NCI-H524 (cell line): Measurements from ENCODE around the gene IL32.

ENCODE experiments used
- DNase-seq, 2 experiments: peaks; one replicate each; lab custom pipeline; 2025; lab: John Stamatoyannopoulos, UW

Gene IL32

DNA sequence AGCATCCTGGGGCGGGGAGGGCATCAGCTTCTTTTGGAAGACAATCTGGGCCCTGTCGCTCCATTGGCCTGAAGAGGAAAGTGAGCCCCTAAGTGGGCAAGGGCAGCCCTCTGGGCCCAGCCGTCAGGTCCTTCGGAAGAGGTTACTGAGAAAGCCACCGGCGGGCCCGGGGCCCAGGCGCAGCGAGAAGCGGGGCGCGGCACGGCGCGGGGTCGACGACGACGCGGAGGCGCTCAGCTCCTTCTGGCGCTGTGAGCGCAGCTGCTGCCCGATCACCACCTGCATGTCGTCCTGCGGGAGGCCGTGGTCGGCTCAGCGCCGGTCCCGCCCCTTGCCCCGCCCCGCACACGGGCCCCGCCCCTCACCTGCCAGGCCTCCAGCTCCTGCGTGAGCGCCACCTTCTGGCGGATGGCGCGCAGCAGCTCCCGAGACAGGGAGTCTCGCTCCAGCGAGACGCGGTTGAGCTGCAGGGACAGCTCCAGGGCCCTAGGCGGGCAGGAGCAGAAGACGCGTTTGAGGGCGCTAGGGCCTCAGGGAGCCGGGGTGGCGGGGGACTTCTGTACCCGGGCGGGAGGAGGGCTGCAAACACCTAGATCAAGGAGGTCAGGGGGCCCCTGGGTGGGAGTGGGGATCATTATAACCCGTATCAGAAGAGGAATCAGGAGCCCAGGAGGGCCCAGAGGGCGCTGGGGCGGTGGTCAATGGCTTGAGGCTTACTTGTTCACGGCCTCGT, 37.3 kb upstream of the IL32 start:
- DNase-seq: peak; percentile 86 to 93

DNA sequence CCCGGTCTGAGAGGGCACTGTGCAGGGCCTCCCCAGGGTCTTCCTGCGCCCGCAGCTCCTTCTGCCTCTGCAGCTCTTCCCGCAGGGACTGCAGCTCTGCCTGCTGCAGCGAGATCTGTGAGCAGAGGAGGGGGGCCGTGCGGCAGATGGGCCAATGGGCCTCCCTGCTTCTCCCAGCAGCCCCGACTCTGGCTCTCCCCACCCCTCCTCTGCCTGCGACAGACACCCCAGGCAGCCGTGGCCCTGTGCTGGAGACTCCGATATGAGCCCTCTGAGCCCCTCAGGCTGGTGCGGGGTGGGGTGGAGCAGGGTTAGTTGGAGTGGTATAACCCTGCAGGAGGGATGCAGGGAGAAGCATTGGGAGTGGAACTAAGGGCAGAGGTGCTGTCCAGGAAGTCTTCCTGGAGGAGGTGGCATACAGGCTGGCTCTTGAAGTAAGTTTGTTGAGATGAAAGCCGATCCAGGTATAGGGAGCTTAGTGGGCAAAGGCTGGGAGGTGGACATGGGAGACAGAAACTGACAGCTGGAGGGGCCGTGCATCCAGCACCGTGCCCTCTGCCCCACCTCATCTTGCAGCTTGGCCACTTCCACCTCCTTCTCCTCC, 36.6 kb upstream of the IL32 start:
- peak in 1 of 2 experiments; percentile 59 for DNase-seq

DNA sequence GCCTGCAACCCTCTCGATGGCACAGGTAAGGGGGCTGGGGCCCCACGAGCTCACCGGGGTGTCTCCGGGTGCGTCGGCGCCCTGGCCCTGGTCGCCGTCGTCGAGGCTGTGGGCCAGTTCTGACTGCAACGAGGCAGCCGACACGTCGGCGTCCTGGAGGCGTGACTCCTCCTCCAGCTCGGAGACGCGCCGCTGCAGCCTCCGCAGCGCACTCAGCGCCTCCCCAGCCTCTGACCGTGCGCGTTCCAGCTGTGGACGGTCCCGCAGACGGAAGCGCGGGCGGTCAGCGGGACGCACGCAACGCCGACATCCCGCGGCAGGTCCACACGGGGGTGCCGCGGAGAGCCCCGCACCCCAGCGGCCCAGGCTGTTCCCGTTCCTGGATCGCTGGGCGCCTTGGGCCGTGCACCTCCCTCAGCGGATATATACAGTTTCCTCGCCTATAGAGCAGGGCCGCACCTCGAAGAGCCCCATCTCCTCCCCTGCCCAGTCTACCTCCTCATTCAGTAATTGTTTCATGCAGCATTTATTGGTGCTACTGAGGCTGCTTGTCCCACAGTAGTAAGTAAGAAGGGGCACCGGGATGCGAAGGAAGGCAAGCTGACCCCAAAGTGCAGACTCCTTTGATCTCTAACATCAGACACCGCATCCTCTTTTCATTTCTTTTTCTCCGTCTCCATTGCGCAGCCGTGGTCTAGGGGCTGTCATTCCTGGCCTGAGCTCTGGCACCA, 35.8 kb upstream of the IL32 start:
- DNase-seq: no peak

DNA sequence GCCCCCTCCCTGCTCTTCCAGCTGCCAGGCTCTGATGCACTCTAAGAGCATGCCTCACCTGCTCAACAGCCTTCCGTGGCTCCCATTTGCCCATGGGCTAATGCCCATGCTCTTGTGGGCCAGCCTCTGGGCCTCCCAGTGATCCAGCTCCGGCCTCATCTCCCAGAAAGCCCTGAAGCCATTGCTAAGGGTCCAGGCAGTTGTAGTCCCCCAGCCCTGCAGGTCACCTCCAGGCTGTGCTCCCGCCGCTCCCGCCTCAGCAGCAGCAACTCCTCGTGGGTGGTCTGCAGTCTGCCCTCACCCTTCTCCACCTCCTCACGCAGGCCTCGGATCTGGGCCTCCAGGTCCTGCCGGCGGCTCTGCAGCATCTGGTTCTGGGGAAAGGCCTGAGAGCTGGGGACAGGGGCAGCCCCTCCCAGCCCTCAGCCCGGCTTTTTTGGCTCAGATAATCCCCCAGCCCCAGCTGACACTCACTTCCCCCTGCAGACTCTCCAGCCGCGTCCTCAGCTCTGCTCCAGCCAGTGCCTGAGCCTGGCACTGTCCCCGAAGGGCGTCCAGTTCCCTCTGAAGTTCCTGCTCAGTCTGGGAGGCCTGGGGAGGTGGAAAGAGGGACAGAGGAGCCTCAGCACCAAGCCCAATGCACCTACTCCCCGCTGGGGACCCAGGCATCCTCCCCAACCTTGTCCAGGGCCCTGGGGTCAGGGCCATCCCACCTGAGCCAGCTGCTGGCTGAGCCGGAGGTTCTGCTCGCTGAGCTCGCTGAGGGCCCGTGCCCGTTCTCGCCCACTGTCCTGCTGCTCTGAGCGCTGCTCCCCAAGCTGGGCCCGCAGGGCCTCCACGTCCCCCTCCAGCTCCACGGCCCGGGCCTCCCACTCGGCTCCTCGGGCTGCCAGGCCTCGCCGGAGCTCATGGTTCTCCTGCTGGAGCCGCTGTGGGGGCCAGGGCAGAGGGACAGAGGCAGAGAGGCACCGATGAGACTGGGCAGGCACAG, 34.9 kb upstream of the IL32 start:
- DNase-seq: no peak

DNA sequence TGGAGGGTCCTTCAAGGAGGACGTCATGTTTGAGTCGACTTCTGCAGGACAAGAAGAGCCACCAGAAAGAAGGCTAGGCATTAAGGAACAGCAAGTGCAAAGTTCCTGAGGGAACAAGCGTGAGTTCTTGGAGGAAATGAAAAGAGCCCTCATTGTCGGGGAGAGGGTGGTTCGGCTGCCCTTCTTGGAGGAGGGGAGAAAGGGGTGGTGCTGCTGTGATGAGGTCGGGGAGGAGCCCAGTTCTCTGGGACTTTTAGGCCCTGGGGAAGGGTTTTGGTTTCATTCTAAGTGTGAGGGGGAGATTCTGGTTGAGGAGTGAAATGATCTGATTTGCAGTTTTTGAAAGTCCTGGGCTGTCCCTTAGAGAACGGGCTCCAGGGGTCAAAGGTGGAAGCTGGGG, 32.8 kb upstream of the IL32 start:
- DNase-seq: no peak

DNA sequence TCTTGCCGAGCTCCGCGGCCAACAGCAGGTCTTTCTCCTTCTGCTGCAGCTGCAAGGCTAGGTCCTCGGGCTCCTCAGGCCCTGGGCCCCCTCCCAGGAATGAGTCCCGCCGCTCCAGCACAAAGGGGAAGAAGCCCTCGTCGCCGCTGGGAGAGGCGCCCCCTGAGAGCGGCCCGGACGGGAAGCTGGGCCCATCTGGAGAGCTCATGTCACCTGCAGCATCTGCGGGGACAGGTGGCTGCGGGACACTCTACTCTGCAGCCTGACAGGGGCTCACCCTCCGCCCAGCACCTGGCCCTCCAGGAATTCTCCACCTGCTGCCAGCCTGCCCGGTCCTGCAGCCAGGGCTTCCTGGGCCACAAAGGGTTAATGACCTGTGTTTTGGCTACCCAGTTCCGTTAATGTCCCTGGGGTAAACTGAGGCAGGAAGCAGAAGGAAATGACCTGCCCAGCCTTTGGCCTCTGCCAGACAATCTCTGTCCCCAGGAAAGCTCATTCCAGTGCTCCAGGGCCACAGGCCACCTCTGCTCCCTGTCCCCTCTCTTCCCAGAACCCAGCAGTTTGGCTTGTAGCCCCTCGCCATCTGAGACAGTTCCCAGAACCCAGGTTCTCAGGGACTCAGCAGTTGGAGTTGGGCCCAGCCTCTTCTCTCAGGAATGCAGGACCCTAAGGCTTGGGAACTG, 30.0 kb upstream of the IL32 start:
- DNase-seq: no peak

DNA sequence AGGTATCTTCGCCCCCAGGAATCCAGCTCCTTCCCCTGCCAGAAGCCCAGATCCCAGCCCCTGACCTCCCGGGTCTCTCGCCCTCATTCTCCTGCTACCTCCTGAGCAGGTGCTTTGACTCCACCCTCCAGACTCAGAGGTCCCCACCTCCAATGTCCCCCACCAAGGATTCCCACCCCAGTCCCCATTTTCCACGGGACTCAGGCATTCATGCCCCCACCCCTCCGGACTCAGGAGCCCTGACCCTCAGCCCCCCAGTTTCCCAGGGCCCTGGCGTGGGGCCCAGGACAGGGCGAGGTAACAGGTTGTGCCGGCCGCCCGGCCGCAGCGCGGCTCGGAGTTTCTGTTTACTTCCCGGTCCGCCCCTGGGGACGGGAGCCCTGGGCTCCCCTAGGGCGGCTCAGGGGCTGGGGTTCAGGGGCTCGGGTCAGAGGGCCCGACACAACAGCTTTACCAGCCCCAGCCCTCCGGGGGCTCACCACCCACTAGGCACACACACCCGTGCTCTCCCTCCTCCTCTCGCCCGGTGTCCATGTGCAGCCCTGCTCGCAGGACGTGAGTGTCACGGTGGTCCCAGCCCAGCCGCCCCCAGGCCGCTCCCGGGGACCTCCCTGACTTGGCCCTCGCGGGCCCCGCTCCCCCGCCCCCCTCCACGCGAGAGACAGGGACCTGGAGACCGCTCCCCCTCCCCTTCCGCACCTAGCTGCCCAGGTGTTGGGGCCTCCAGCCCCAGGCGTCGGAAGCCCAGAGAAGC, 29.3 kb upstream of the IL32 start:
- no peak for DNase-seq

DNA sequence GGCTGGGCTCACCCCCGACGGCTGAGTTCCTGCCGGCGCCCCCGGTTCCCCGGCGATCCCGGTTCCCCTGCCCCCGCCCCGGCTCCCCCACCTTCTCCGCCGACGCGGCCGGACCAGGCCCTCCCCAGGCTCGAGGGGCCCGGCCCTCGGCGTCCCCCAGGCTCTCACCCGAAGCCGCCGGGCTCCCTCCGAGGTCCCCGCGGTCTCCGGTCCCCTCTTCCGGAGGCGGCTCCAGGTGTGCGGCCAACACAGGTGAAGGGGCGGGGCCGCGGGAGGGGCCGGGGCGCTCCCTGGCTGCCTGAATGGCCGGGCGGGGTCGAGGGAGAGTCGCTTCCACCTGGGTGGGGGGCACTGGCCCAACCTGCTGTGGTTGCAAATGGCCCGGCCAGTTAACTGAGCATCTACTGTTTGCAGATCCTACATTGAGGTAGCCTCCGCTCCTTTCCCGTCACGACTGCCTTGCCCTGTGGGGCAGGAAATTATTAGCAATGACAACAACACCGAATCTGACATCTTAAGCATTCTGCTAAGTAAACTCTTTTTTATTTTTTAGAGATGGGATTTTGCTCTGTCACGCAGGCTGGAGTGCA, 28.6 kb upstream of the IL32 start, which contains the start of gene BICDL2:
Gene BICDL2, minus strand, starts transcription at position 219 of the 590 bp plus-strand sequence. CDS start 1,448 bp downstream, outside the sequence.
- DNase-seq: no peak

DNA sequence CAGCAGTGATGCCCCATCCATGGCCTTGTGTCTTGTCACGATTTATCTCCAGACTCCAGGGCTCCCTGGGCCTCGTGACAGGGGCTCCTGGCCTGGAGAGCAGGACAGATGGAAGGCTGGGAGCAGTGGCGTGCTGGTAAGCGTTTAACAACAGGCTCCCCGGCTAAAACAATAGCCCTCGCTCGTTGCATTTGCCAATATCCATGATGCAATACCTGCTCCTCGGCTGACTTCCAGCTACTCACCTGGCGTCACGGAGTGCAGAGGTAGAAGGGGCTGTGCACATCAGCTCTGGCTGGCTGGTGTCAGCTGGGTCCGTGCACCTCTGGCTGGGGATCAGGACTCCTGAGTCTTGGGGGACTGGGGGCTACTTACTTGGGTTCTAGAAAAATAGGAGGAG, 27.2 kb upstream of the IL32 start:
- peak in 1 of 2 experiments; percentile 65 for DNase-seq

DNA sequence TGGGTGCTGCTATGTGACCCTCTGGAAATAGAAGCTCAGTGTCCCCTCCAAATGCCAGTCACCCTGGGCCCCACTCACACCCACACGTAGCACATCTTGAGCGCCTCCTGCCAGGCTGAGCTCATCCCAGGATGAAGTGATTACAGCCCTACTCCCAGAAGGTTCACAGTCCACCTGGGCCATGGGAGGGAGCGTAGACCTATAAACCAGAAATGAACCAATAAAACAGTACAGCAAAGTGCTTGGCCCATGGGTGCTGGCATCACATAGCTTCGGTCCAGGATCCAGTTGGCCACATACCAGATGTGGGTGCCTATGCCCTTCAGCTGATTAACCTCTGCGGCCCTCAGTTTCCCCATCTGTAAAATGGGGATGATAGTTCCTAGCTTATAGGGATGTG, 26.5 kb upstream of the IL32 start:
- DNase-seq: peak in 1 of 2 experiments; percentile 30

DNA sequence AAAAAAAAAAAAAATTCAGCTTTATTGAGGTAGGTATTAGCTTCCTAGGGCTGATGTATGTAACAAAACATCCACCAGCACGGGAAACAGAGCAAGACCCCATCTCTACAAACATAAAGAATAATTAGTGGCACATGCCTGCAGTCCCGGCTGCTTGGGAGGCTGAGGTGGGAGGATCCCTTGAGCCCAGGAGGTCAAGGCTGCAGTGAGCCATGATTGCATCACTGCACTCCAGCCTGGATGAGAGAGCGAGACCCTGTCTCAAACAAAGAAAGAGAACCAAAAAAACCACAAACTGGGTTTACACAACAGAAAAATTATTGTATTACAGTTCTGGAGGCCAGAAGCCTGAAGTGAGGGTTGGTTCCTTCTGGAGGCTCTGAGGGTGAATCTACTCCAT, 23.1 kb upstream of the IL32 start:
- DNase-seq: no peak

DNA sequence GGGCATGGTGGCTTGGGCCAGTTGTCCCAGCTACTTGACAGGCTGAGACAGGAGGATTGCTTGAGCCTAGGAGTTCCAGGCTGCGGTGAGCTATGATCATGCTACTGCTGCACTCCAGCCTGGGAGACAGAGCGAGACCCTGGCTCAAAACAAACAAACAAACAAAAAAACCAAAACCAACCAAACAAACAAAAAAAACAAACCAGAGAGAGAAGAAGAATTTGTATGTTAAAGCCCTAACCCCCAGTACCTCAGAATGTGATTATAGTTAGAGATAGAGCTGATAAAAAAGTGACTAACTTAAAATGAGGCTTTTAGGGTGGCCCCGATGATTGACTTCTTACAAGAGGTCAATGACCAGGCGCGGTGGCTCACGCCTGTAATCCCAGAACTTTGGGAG, 20.7 kb upstream of the IL32 start:
- DNase-seq: no peak

DNA sequence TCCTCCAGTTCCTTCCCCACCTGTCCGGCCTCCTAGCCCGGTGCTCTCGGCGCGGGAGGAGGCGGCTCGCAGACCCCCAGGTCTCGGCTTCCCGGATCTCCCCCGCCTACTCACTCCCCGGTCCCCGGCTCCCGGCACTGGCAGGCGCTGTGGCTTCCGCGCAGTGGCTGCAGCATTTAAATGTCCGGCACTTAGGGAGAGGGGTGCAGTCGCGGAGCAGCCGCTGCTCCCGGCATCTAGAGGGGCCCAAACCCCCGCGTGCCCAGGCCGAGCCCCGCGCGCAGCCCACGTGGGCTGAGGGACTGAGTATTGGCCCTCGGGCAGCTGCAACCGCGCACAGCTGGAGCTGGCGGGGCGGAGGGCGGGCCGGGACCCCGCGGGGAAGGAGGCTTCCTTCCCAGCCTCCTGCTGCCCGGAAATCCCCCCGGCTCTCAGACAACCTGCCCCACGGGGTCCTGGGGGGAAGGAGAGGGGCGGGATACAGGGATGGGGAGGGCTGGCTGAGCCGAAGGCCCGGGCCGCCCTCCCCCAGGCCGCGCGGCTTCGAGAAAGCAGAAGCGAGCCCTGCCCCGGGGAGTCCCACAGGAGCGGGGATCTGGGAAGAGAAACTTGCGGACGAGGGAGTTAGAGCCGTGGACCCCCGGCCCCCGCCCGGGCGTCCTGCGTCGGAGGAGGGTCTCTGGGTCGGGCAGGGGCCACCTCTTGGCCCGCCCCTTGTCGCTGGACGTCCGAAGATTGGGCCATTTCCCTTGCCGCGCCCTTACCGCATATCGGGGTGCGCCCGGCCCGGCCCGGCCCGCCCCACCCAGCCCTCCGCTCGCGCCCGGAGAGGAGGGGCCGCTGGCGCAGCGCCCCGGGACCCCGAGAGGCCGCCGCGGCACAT, 19.4 kb upstream of the IL32 start, which contains the start of gene MMP25:
Gene MMP25, plus strand, starts transcription at position 804 of the 883 bp plus-strand sequence. CDS start 357 bp downstream, outside the sequence.
- no peak for DNase-seq

DNA sequence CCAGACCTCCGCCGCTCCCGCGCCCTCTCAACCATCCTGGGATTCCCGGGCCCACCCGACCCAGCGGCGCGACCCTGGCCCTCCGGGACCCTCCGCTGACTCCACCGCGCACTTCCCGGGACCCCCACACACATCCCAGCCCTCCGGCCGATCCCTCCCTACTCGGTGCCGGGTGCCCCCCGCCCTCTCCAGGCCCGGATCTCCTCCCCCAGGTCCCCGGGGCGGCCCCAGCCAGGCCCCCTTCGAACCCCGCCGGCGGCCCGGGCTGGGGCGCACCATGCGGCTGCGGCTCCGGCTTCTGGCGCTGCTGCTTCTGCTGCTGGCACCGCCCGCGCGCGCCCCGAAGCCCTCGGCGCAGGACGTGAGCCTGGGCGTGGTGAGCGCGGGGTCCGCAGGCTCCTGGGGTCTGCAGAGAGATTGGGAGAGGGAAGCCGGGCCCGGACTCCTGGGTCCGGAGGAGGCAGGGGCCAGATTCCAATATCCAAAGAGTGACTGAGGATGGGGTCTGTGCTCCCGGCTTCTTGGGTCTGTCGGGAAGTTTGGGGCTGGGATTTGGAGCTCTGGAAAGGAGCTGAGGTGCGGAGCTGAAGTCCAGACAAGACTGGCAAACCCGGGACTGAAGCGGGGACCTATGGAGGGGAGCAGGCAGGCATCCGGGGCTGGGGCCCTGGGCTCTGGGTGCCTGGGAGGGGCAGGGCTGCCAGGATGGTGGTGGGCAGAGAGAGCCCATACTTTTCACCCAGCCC, 18.6 kb upstream of the IL32 start:
- no peak for DNase-seq

DNA sequence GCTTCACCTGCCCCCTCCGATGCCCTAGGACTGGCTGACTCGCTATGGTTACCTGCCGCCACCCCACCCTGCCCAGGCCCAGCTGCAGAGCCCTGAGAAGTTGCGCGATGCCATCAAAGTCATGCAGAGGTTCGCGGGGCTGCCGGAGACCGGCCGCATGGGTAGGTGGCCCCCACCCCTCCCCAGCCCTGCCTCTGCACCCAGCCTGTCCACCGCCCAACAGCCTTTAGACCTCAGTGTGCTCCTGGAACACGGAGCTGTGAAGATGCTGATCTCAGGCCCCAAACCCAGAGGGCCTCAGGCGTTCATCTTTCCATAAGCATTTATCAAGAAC, 18.1 kb upstream of the IL32 start:
- DNase-seq: no peak

DNA sequence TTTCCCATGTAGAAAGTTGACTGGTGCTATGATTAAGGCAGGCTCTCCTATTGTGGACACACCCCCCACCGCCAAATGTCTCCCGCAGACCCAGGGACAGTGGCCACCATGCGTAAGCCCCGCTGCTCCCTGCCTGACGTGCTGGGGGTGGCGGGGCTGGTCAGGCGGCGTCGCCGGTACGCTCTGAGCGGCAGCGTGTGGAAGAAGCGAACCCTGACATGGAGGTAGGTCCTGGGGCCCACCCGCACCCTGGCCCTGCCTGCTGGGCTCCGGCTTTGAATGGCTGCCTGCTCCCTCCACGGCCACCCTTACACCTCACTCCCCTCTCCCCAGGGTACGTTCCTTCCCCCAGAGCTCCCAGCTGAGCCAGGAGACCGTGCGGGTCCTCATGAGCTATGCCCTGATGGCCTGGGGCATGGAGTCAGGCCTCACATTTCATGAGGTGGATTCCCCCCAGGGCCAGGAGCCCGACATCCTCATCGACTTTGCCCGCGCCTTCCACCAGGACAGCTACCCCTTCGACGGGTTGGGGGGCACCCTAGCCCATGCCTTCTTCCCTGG, 15.4 kb upstream of the IL32 start:
- DNase-seq: no peak

DNA sequence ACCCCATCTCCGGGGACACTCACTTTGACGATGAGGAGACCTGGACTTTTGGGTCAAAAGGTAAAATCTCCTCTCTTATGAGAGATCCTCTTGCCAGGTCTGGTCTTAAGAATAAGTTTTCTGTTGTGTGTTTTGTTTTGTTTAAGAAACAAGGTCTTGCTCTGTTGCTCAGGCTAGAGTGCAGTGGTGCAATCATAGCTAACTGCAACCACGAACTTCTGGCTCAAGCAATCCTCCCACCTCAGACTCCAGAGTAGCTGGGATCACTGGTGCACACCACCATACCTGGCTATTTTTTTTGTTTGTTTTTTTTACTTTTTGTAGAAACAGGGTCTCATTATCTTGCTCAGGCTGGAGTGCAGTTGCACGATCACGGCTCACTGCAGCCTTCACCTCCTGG, 15.0 kb upstream of the IL32 start:
- no peak for DNase-seq

DNA sequence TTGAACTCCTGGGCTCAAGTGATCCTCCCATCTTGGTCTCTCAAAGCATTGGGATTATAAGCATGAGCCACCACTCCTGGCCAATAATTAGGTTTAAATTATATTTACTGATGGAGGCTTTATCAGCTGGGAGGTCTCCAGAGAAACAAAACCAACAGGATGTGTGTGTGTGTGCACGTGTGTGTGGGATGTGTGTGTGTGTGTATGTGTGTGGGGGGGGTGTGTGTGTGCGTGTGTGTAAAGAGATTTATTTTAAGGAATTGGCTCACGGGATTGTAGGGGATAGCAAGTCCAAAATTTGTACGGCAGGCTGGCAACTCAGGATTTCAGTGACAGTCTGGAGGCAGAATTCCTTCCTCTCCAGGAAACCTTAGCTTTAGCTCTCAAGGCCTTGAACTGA, 14.4 kb upstream of the IL32 start:
- DNase-seq: no peak
